Activated CD8-positive, alpha-beta T cell treated with anti-CD3 and anti-CD28 coated beads for 36 hours (primary cell): ENCODE data around the gene LMF1. TPM values are rescaled to one million over a fixed set of nuclear protein-coding genes. Genes with fewer than 3 reads are reported as not detected.
"Not testable (repeated sequence)": the region's sequence is repeated elsewhere in the genome, so short reads cannot be mapped to it uniquely, and the experiment has no call there.

ENCODE experiments used
- ATAC-seq: fragments of 200-7000 bp; cut with Tn5 transposase; one replicate; pipeline ENCODE4 v1.10.0; 2021; ENCODE audit warnings: mild to moderate bottlenecking, moderate library complexity
- CTCF ChIA-PET: fragments of 350-600 bp; sonication (Branson Sonifier 250); formaldehyde crosslinking; loops from one replicate; lab custom pipeline; 2021; ENCODE audit warnings: antibody characterized with exemption; lab: Charles Lee
- POLR2A ChIA-PET: fragments of 350-600 bp; sonication (Branson Sonifier 250); formaldehyde crosslinking; loops from one replicate; lab custom pipeline; 2021; ENCODE audit warnings: antibody characterized with exemption; lab: Charles Lee
- DNase-seq: peaks from one replicate; pipeline ENCODE4 v3.0.0-alpha.2; 2020
- H3K27ac Mint-ChIP-seq: one replicate; pipeline ENCODE4 v1.8.0; 2021; ENCODE audit warnings: mild to moderate bottlenecking, mixed read lengths
- H3K27me3 Mint-ChIP-seq: one replicate; pipeline ENCODE4 v1.8.0; 2021; ENCODE audit warnings: mixed read lengths
- H3K36me3 Mint-ChIP-seq: one replicate; pipeline ENCODE4 v1.8.0; 2021; ENCODE audit warnings: low read depth, mixed read lengths
- H3K4me1 Mint-ChIP-seq: one replicate; pipeline ENCODE4 v1.8.0; 2021; ENCODE audit warnings: low read depth, mixed read lengths
- H3K4me3 Mint-ChIP-seq: one replicate; pipeline ENCODE4 v1.8.0; 2021; ENCODE audit warnings: mild to moderate bottlenecking, moderate library complexity, mixed read lengths
- H3K9me3 Mint-ChIP-seq: one replicate; pipeline ENCODE4 v1.8.0; 2021; ENCODE audit warnings: mixed read lengths
- CTCF ChIP-seq: fragments of 200-600 bp; IDR thresholded peaks from one replicate; pipeline ENCODE4 v1.8.0; 2022; ENCODE audit warnings: antibody characterized with exemption, mild to moderate bottlenecking
- intact Hi-C: fragments of 100-400 bp; cut with micrococcal nuclease; formaldehyde crosslinking; loops from one replicate; pipeline ENCODE4 v1.10.0; 2022
- total RNA-seq, 2 experiments: library from RNA; stranded (reverse); gene quantifications; one replicate each; pipeline ENCODE4 v1.2.3, GENCODE V29; 2021

The LMF1 gene
- total RNA-seq, 2 experiments from 2014 or later: 8.7 to 9.7 TPM

- no peak overlapping the region for H3K27ac Mint-ChIP-seq
- DNase-seq (no peak), ATAC-seq (no peak)
- H3K36me3 Mint-ChIP-seq: peaks cover 7% of the 10 kb centered on the region
- ChIA-PET CTCF (no interaction called here), POLR2A (interaction anchor here (0.6 kb wide), 1 partner anchor 12 kb away, joined by 3 read pairs; no protein-coding TSS in a partner anchor)
- no peak for TF ChIP-seq CTCF
- intact Hi-C loops: no loop called here
- no peaks in the 10 kb centered on the region for H3K27me3 Mint-ChIP-seq
- no peak overlapping the region for H3K4me3 Mint-ChIP-seq
- H3K9me3 Mint-ChIP-seq: peaks cover 12% of the 10 kb centered on the region
- H3K4me1 Mint-ChIP-seq: no peaks in the 10 kb centered on the region
Measured at GRCh38 chr16:860891-861290, 109.9 kb downstream of the LMF1 start.

DNA sequence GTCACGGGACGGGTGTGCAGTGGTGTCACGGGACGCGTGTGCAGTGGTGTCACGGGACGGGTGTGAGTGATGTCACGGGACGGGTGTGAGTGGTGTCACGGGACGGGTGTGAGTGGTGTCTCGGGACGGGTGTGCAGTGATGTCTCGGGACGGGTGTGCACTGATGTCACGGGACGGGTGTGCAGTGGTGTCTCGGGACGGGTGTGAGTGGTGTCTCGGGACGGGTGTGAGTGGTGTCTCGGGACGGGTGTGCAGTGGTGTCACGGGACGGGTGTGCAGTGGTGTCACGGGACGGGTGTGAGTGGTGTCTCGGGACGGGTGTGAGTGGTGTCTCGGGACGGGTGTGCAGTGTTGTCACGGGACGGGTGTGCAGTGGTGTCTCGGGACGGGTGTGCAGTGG is 111.8 kb downstream of the LMF1 start:
- H3K27ac Mint-ChIP-seq, H3K4me1 Mint-ChIP-seq, H3K36me3 Mint-ChIP-seq, ATAC-seq, CTCF ChIA-PET, DNase-seq, intact Hi-C loops, H3K4me3 Mint-ChIP-seq, POLR2A ChIA-PET, H3K27me3 Mint-ChIP-seq: not testable (repeated sequence)
- H3K9me3 Mint-ChIP-seq: peaks cover 12% of the 10 kb centered on the region

- POLR2A ChIA-PET: not testable (repeated sequence)
Measured at GRCh38 chr16:858441-858840, 112.3 kb downstream of the LMF1 start.

DNA sequence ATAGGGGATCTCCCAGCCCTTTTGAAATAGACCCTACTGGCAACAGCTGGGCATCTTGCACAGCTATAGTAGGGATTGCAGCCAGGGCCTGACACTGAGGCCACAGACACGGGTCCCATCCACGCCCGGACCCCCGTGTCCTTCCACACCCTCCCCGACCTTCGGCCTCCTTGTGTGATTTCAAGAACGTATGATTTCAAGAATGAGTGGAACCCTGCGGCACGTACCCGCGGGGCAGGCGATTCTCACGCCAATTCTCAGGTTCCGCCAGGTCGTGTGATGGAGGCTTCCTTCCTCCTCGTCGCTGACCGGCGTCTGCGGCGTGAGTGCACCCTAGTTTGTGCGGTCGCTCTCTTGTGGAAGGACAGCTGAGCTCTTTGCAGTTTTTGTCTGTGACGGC is 114.0 kb downstream of the LMF1 start:
- H3K36me3 Mint-ChIP-seq: peaks cover 7% of the 10 kb centered on the region
- ChIA-PET CTCF (no interaction called here), POLR2A (no interaction called here)
- H3K4me3 Mint-ChIP-seq: no peak overlapping the region
- ATAC-seq (no peak), DNase-seq (no peak)
- no peak overlapping the region for H3K27ac Mint-ChIP-seq
- intact Hi-C loops: no loop called here
- H3K27me3 Mint-ChIP-seq: no peaks in the 10 kb centered on the region
- H3K4me1 Mint-ChIP-seq: no peaks in the 10 kb centered on the region
- H3K9me3 Mint-ChIP-seq: peaks cover 9% of the 10 kb centered on the region
- no peak for TF ChIP-seq CTCF

More at GRCh38 chr16:858441-858840, 112.3 kb downstream of the LMF1 start:
- ATAC-seq, H3K4me1 Mint-ChIP-seq, intact Hi-C loops, H3K27ac Mint-ChIP-seq, DNase-seq, CTCF ChIA-PET, H3K36me3 Mint-ChIP-seq, H3K4me3 Mint-ChIP-seq, H3K27me3 Mint-ChIP-seq: not testable (repeated sequence)
- H3K9me3 Mint-ChIP-seq: peaks cover 12% of the 10 kb centered on the region

GRCh38 chr16:856101-856500 is 114.7 kb downstream of the LMF1 start:
- Mint-ChIP-seq H3K27me3 (no peaks in the 10 kb centered on the region), H3K4me1 (no peaks in the 10 kb centered on the region), H3K27ac (no peak overlapping the region), H3K36me3 (peaks cover 7% of the 10 kb centered on the region), H3K4me3 (no peak overlapping the region), H3K9me3 (peaks cover 7% of the 10 kb centered on the region)
- TF ChIP-seq CTCF: no peak
- intact Hi-C loops: no loop called here
- ATAC-seq (no peak), DNase-seq (no peak)
- ChIA-PET POLR2A (no interaction called here), CTCF (no interaction called here)

DNA sequence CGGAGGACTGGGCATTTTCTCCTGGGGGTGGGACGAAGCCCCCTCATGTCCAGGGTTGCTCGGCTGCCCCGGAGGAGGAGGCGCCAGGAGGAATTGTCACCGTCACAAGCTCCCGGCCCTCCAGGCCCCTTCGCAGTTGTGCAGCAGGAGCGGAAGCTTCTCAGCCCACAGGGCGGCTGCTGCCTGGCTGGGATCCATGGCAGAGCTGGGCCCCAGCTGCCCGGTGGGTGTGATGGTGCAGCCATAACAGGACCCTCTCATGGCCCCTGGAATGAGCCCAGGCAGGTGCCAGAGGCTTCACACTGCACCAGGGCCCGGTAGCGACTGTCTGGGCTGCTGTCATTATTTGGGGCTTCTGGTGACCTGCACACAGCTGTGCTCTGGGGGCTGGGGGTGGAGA is 115.3 kb downstream of the LMF1 start:
- POLR2A ChIA-PET: no interaction called here
- Mint-ChIP-seq H3K36me3 (peaks cover 2% of the 10 kb centered on the region), H3K9me3 (peaks cover under 1% of the 10 kb centered on the region), H3K27ac (no peak overlapping the region), H3K27me3 (no peaks in the 10 kb centered on the region), H3K4me1 (no peaks in the 10 kb centered on the region), H3K4me3 (no peak overlapping the region)
- intact Hi-C loops: no loop called here
- DNase-seq (no peak), ATAC-seq (no peak)
- no peak for TF ChIP-seq CTCF
- CTCF ChIA-PET: no interaction called here
